Endothelial cell of umbilical vein (primary cell): ENCODE results near the gene CAMKK2. TPM values are rescaled to one million over a fixed set of nuclear protein-coding genes. Genes with fewer than 3 reads are reported as not detected.
"Not testable (repeated sequence)": the region's sequence is repeated elsewhere in the genome, so short reads cannot be mapped to it uniquely, and the experiment has no call there.

Experiments
- BruUV-seq: library from RNA; stranded (reverse); fragments of 400-500 nt; replicated peaks from 2 replicates; lab custom pipeline; 2021; lab: Mats Ljungman, UMichigan
- CTCF ChIA-PET: fragments of 300-600, 350-600 bp; sonication (Branson Sonifier 250); formaldehyde crosslinking; loops from one replicate; lab custom pipeline; 2021; ENCODE audit warnings: antibody characterized with exemption, inconsistent platforms; lab: Charles Lee
- POLR2A ChIA-PET: fragments of 300-600, 350-600 bp; sonication (Branson Sonifier 250); formaldehyde crosslinking; loops from one replicate; lab custom pipeline; 2021; ENCODE audit warnings: antibody characterized with exemption, inconsistent platforms; lab: Charles Lee
- DNase-seq: peaks from one replicate; pipeline ENCODE4 v3.0.0-alpha.2; 2011; ENCODE audit warnings: low read depth, low spot score
- FAIRE-seq: peaks from 2 replicates; lab custom pipeline; 2011; peaks lifted over from hg19 to GRCh38; lab: Jason Lieb, UNC
- H2AFZ ChIP-seq: 2 replicates; pipeline ENCODE4 v1.6.0; 2012; ENCODE audit warnings: low read depth, low read length, control low read depth, inconsistent platforms
- H3K27ac ChIP-seq: 2 replicates; pipeline ENCODE4 v1.5.1; 2011; ENCODE audit warnings: low read depth, mild to moderate bottlenecking, control low read depth, low read length, moderate library complexity; ENCODE audit not compliant: insufficient read depth
- H3K27me3 ChIP-seq, 2 experiments: 2 replicates each; pipeline versions ENCODE4 v1.6.0 to v1.6.1; 2011; ENCODE audit warnings: low read length in 2 of 2, mixed read lengths in 1 of 2; ENCODE audit not compliant: control insufficient read depth in 2 of 2, insufficient read depth in 2 of 2
- H3K36me3 ChIP-seq, 2 experiments: 2 replicates in 1 of 2; 3 replicates in 1 of 2; pipeline ENCODE4 v1.5.1; 2011; ENCODE audit warnings: low read length in 2 of 2, mild to moderate bottlenecking in 1 of 2, moderate library complexity in 1 of 2; ENCODE audit not compliant: control insufficient read depth in 2 of 2, insufficient read depth in 2 of 2; ENCODE audit errors: extremely low read depth in 1 of 2
- H3K4me1 ChIP-seq: 3 replicates; pipeline ENCODE4 v1.5.1; 2011; ENCODE audit warnings: mild to moderate bottlenecking, low read length; ENCODE audit not compliant: control insufficient read depth, insufficient read depth; ENCODE audit errors: extremely low read depth
- H3K4me2 ChIP-seq: 2 replicates; pipeline ENCODE4 v1.6.1; 2011; ENCODE audit warnings: low read length, control low read depth, mixed read lengths; ENCODE audit not compliant: insufficient read depth
- H3K4me3 ChIP-seq, 3 experiments: fragments of 200-600 bp in 1 of 3; sonication (generic), shearing (Covaris generic) in 1 of 3; replicated peaks in 1 of 3; 2 replicates each; pipeline ENCODE4 v1.5.1; 2011 to 2016; ENCODE audit warnings: control low read depth in 3 of 3, low read length in 3 of 3, mild to moderate bottlenecking in 2 of 3, inconsistent platforms in 1 of 3, low read depth in 1 of 3, moderate library complexity in 1 of 3; ENCODE audit not compliant: insufficient read depth in 1 of 3
- H3K79me2 ChIP-seq: 2 replicates; pipeline ENCODE4 v1.6.0; 2012; ENCODE audit warnings: low read length, inconsistent platforms; ENCODE audit not compliant: control insufficient read depth, insufficient read depth
- H3K9ac ChIP-seq: replicated peaks from 2 replicates; pipeline ENCODE3; 2011; ENCODE audit warnings: low read length, control low read depth; ENCODE audit not compliant: insufficient read depth; ENCODE audit errors: extremely low read depth
- H3K9me1 ChIP-seq: replicated peaks from 3 replicates; pipeline ENCODE4 v1.6.0; 2011; ENCODE audit warnings: mild to moderate bottlenecking, low read length; ENCODE audit not compliant: control insufficient read depth, insufficient read depth; ENCODE audit errors: extremely low read depth
- H3K9me3 ChIP-seq: replicated peaks from 2 replicates; pipeline ENCODE4 v1.5.1; 2012; ENCODE audit warnings: low read length, inconsistent platforms; ENCODE audit not compliant: control insufficient read depth, insufficient read depth
- H4K20me1 ChIP-seq: replicated peaks from 2 replicates; pipeline ENCODE3; 2011; ENCODE audit warnings: mild to moderate bottlenecking, low read length; ENCODE audit not compliant: control insufficient read depth, insufficient read depth; ENCODE audit errors: extremely low read depth
- EZH2 ChIP-seq: IDR thresholded peaks from 2 replicates; pipeline ENCODE4 v1.6.1; 2012; ENCODE audit warnings: borderline replicate concordance, low read depth, mild to moderate bottlenecking, moderate library complexity, low read length, inconsistent platforms; ENCODE audit not compliant: severe bottlenecking
- FOS ChIP-seq: IDR thresholded peaks from 2 replicates; pipeline ENCODE4 v1.6.1; 2011; ENCODE audit warnings: mild to moderate bottlenecking, low read length, moderate library complexity, borderline replicate concordance; ENCODE audit not compliant: insufficient read depth
- GATA2 ChIP-seq: IDR thresholded peaks from 2 replicates; pipeline ENCODE4 v1.7.0; 2011; ENCODE audit warnings: low read depth, mild to moderate bottlenecking, moderate library complexity, mixed read lengths, low read length; ENCODE audit not compliant: insufficient read length, insufficient read depth
- JUN ChIP-seq: IDR thresholded peaks from 2 replicates; pipeline ENCODE4 v1.6.1; 2011; ENCODE audit warnings: borderline replicate concordance, low read depth; ENCODE audit not compliant: insufficient read length, insufficient read depth
- MAX ChIP-seq: IDR thresholded peaks from 2 replicates; pipeline ENCODE4 v1.6.1; 2011; ENCODE audit not compliant: insufficient read depth, insufficient read length
- MYC ChIP-seq: IDR thresholded peaks from one replicate; pipeline ENCODE4 v1.6.1; 2011; ENCODE audit warnings: mild to moderate bottlenecking, low read depth, low read length
- POLR2A ChIP-seq: IDR thresholded peaks from 2 replicates; pipeline ENCODE4 v1.6.1; 2012; ENCODE audit warnings: low read depth, mild to moderate bottlenecking, control low read depth, low read length
- POLR2AphosphoS5 ChIP-seq: IDR thresholded peaks from 2 replicates; pipeline ENCODE4 v1.6.1; 2012; ENCODE audit warnings: low read depth, mild to moderate bottlenecking, control low read depth, low read length, moderate library complexity; ENCODE audit not compliant: insufficient read depth
- dilution Hi-C: fragments of 300-500 bp; cut with MboI; formaldehyde crosslinking; loops from one replicate; pipeline ENCODE4 v1.15.0; 2019; ENCODE audit warnings: low sequenced_read_pairs; ENCODE audit not compliant: extremely low pct_ligation_motif_present
- intact Hi-C: fragments of 100-400 bp; cut with micrococcal nuclease; formaldehyde crosslinking; loops from one replicate; pipeline ENCODE4 v1.10.0; 2022
- polyA plus RNA-seq, 4 experiments: library from polyadenylated mRNA; depleted of rRNA in 3 of 4; stranded (reverse) in 3 of 4; unstranded in 1 of 4; fragments of >200 nt; gene quantifications; 2 replicates each; pipeline versions ENCODE4 v1.2.1 to v1.2.3, GENCODE V29; 2011 to 2012; ENCODE audit warnings: missing spikeins in 1 of 4
- total RNA-seq: library from RNA; stranded (reverse); gene quantifications from 2 replicates; pipeline ENCODE4 v1.2.3, GENCODE V29; 2021
- TF ChIP-seq, protein P1 (sequence below), 2 donors: IDR thresholded peaks; 1 replicate in 1 of 2; 2 replicates in 1 of 2; pipeline ENCODE4 v1.5.1; 2011; ENCODE audit warnings: low read length in 2 of 2, mild to moderate bottlenecking in 2 of 2, moderate library complexity in 2 of 2, control low read depth in 1 of 2, inconsistent platforms in 1 of 2, low read depth in 1 of 2; ENCODE audit not compliant: insufficient read depth in 1 of 2; ENCODE audit errors: extremely low read depth in 1 of 2

CAMKK2 gene
- total and polyA plus RNA-seq, 2 donors (not counting 3 experiments of a cell fraction or from before 2014, with no cell fraction given) = 32.5 to 45.0 TPM

GRCh38 chr12:121227294-121227693 is 69.2 kb downstream of the CAMKK2 start:
- H3K9ac ChIP-seq = no peak overlapping the region
- dilution Hi-C loops = no loop called here
- no TSS peak for BruUV-seq

GRCh38 chr12:121226871-121227270 is 69.6 kb downstream of the CAMKK2 start:
- H3K9me3 ChIP-seq, H3K27ac ChIP-seq, H3K36me3 ChIP-seq, H2AFZ ChIP-seq, H3K9ac ChIP-seq, intact Hi-C loops, H3K79me2 ChIP-seq, FAIRE-seq, BruUV-seq, H3K4me2 ChIP-seq, H3K4me1 ChIP-seq, H3K27me3 ChIP-seq, DNase-seq, POLR2A ChIA-PET, H3K4me3 ChIP-seq, H4K20me1 ChIP-seq, H3K9me1 ChIP-seq, dilution Hi-C loops: not testable (repeated sequence)
- CTCF ChIA-PET = interaction anchor here (1.6 kb wide), 1 partner anchor 167 kb away, joined by 4 read pairs; no protein-coding TSS in a partner anchor

More at GRCh38 chr12:121227294-121227693, 69.2 kb downstream of the CAMKK2 start:
- no peak for FAIRE-seq
- no peak overlapping the region for H3K4me2 ChIP-seq
- TF ChIP-seq FOS (no peak), MAX (no peak), EZH2 (no peak), GATA2 (no peak), MYC (no peak), POLR2AphosphoS5 (no peak), POLR2A (no peak), JUN (no peak)
- TF ChIP-seq, protein P1, sequence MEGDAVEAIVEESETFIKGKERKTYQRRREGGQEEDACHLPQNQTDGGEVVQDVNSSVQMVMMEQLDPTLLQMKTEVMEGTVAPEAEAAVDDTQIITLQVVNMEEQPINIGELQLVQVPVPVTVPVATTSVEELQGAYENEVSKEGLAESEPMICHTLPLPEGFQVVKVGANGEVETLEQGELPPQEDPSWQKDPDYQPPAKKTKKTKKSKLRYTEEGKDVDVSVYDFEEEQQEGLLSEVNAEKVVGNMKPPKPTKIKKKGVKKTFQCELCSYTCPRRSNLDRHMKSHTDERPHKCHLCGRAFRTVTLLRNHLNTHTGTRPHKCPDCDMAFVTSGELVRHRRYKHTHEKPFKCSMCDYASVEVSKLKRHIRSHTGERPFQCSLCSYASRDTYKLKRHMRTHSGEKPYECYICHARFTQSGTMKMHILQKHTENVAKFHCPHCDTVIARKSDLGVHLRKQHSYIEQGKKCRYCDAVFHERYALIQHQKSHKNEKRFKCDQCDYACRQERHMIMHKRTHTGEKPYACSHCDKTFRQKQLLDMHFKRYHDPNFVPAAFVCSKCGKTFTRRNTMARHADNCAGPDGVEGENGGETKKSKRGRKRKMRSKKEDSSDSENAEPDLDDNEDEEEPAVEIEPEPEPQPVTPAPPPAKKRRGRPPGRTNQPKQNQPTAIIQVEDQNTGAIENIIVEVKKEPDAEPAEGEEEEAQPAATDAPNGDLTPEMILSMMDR (IDR thresholded peaks at IDR 0.05; ENCODE audit: extremely low read depth in 1 of 2, insufficient read depth in 1 of 2, low read depth in 1 of 2, low read length in 2 of 2) = no peak
- H3K79me2 ChIP-seq = no peaks in the 10 kb centered on the region
- H3K4me3 ChIP-seq = no peak overlapping the region
- H3K27me3 ChIP-seq = no peaks in the 10 kb centered on the region
- H3K9me1 ChIP-seq = no peaks in the 10 kb centered on the region
- H2AFZ ChIP-seq = no peak overlapping the region
- no peak for DNase-seq
- CTCF ChIA-PET = interaction anchor here (1.6 kb wide), 1 partner anchor 168 kb away, joined by 4 read pairs; no protein-coding TSS in a partner anchor
- H3K27ac ChIP-seq = no peak overlapping the region
- intact Hi-C loops = no loop called here
- H3K4me1 ChIP-seq = no peaks in the 10 kb centered on the region
- H4K20me1 ChIP-seq = no peaks in the 10 kb centered on the region
- POLR2A ChIA-PET = no interaction called here
- no peaks in the 10 kb centered on the region for H3K9me3 ChIP-seq
- peaks cover 3 to 9% of the 10 kb centered on the region in 2 experiments for H3K36me3 ChIP-seq
